Stomach (tissue), 4 donors: ENCODE data around the gene SLC23A3.

Experiments
- CTCF ChIP-seq, 7 experiments: fragments of 450-650 bp in 4 of 7; fragments of 200-600 bp in 3 of 7; sonication (generic) in 3 of 7; IDR thresholded peaks; one replicate each; pipeline ENCODE4 v1.5.1; 2016 to 2019; ENCODE audit warnings: antibody characterized with exemption in 7 of 7, control low read depth in 2 of 7, mild to moderate bottlenecking in 1 of 7
- EP300 ChIP-seq: sonication (generic); formaldehyde crosslinking; IDR thresholded peaks from one replicate; pipeline ENCODE4 v1.6.1; 2017; ENCODE audit warnings: antibody characterized with exemption
- POLR2A ChIP-seq, 4 donors: fragments of 450-650 bp; IDR thresholded peaks; one replicate each; pipeline ENCODE4 v1.6.1; 2016; ENCODE audit warnings: antibody characterized with exemption in 4 of 4, control low read depth in 2 of 4, mild to moderate bottlenecking in 1 of 4, moderate library complexity in 1 of 4
- POLR2AphosphoS5 ChIP-seq, 3 donors: sonication (generic); formaldehyde crosslinking; IDR thresholded peaks; one replicate each; pipeline ENCODE4 v1.6.1; 2016; ENCODE audit warnings: antibody characterized with exemption in 3 of 3

DNA sequence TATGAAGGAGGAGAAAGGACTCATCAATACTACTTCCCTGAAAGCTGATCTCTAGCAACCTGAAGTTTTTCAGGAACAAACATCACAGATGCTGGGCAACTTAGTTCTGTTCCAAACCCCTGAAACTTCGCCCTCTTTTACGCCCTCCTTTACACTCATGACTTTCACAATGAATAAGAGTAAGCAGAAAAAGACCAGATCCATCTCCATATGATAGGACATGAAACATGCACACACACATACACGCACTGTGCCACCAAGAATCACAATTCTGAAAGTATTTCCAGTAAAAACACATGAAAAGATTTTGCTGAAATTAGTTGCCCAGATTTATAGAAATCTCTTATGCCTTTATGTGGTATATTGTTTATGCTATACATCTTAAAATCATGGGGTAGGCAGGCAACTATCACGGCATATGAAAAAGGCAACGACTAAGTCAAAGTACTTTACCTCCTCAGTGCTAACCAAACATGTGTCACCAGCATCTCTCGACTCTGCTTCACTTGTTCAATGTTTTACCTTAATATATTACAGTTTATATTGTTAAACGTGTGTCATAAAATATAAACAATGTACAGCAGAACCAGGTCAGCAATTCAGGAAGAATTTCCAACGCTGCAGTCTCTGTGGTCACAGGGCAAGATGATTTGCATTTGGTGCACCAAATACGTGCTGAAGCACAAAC is 57.0 kb downstream of the SLC23A3 start:
- TF ChIP-seq CTCF (IDR thresholded peaks at IDR 0.05): no peak
- TF ChIP-seq EP300: no peak
- TF ChIP-seq POLR2A (IDR thresholded peaks at IDR 0.05): no peak
- TF ChIP-seq POLR2AphosphoS5 (IDR thresholded peaks at IDR 0.05): no peak
